Karpas-422 (cell line): Measurements from ENCODE around the gene ZCCHC17. TPM values are rescaled to one million over a fixed set of nuclear protein-coding genes. Genes with fewer than 3 reads are reported as not detected.

ENCODE experiments used
- DNase-seq: peaks from one replicate; pipeline ENCODE4 v3.0.0-alpha.2; 2015
- H2AFZ ChIP-seq: fragments of 200-600 bp; sonication (generic); 2 replicates; pipeline ENCODE4 v1.6.1; 2014; ENCODE audit warnings: antibody characterized with exemption, low read length, mixed read lengths
- H3K27ac ChIP-seq: fragments of 200-600 bp; sonication (generic); 2 replicates; pipeline ENCODE4 v1.5.1; 2014; ENCODE audit warnings: mild to moderate bottlenecking, low read length, moderate library complexity
- H3K27me3 ChIP-seq: fragments of 200-600 bp; sonication (generic); 2 replicates; pipeline ENCODE4 v1.6.1; 2014; ENCODE audit warnings: low read length, mixed read lengths
- H3K36me3 ChIP-seq: fragments of 200-600 bp; sonication (generic); 2 replicates; pipeline ENCODE4 v1.6.1; 2014; ENCODE audit warnings: low read length, mixed read lengths; ENCODE audit not compliant: insufficient read depth
- H3K4me1 ChIP-seq: fragments of 200-600 bp; sonication (generic); 2 replicates; pipeline ENCODE4 v1.6.1; 2014; ENCODE audit warnings: mild to moderate bottlenecking, low read length, mixed read lengths
- H3K4me2 ChIP-seq: fragments of 200-600 bp; sonication (generic); 2 replicates; pipeline ENCODE4 v1.6.1; 2014; ENCODE audit warnings: low read length, low read depth, mild to moderate bottlenecking; ENCODE audit not compliant: poor library complexity, severe bottlenecking
- H3K4me3 ChIP-seq: fragments of 200-600 bp; sonication (generic); 2 replicates; pipeline ENCODE4 v1.5.1; 2014; ENCODE audit warnings: mild to moderate bottlenecking, antibody characterized with exemption, low read length, mixed read lengths
- H3K79me2 ChIP-seq: fragments of 200-600 bp; sonication (generic); 2 replicates; pipeline ENCODE4 v1.6.1; 2014; ENCODE audit warnings: mild to moderate bottlenecking, low read length, mixed read lengths
- H3K9ac ChIP-seq: fragments of 200-600 bp; sonication (generic); 2 replicates; pipeline ENCODE4 v1.6.0; 2014; ENCODE audit warnings: low read length
- H3K9me2 ChIP-seq: fragments of 200-600 bp; sonication (generic), shearing (Covaris generic); replicated peaks from 2 replicates; pipeline ENCODE4 v1.6.0; 2014; ENCODE audit warnings: mild to moderate bottlenecking, low read length, moderate library complexity; ENCODE audit not compliant: insufficient read depth
- H3K9me3 ChIP-seq: fragments of 300-700, 200-600 bp; sonication (generic); 2 replicates; pipeline ENCODE4 v1.6.1; 2014; ENCODE audit warnings: low read length, mixed read lengths
- H4K20me1 ChIP-seq: fragments of 200-600 bp; sonication (generic); 2 replicates; pipeline ENCODE4 v1.6.1; 2014; ENCODE audit warnings: mild to moderate bottlenecking, antibody characterized with exemption, low read length, low read depth; ENCODE audit not compliant: insufficient read depth
- total RNA-seq: library from RNA; depleted of rRNA; stranded (reverse); fragments of >200 nt; shearing (Covaris generic); gene quantifications from 2 replicates; pipeline ENCODE4 v1.2.3, GENCODE V29; 2014; ENCODE audit warnings: low replicate concordance

ZCCHC17 gene
- total RNA-seq, 1 experiment from 2014 or later = 18.5 TPM

DNA sequence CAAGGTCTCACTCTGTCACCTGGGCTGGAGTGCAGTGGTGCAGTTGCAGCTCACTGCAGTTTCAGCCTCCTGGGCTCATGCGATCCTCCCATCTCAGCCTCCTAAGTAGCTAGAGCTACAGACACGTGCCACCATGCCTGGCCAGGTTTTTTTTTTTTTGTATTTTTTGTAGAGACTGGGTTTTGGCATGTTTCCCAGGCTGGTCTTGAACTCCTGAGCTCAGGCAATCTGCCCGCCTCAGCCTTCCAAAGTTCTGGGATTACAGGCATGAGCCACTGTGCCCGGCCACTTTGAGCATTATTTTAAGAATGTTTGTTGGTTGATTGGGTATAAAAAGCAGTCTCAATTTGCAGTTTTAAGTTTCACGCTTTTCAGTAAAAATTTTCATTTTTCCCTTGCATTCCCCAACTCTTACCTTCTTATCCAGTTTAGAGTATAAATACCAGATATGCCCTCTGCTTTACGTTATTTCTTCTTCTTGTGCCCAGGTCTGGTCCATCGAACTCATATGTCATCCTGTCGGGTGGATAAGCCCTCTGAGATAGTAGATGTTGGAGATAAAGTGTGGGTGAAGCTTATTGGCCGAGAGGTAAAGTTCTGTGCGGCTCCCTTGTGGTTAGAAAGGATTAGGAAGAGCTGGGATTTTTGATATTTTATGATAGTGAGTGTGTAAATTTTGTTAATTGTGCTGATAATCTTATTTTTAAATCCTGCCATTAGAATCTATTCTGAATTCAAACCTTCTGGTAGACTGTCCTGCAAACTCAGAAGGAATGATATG lies 40.0 kb downstream of the ZCCHC17 start:
- peaks cover 8% of the 10 kb centered on the region for H3K4me1 ChIP-seq
- no peaks in the 10 kb centered on the region for H3K9me2 ChIP-seq
- DNase-seq = no peak
- H3K9ac ChIP-seq = no peak overlapping the region
- H2AFZ ChIP-seq = no peak overlapping the region
- H3K79me2 ChIP-seq = peaks cover 11% of the 10 kb centered on the region; the same call in 1 of the 2 replicates
- no peak overlapping the region for H3K27ac ChIP-seq
- H3K9me3 ChIP-seq = no peaks in the 10 kb centered on the region
- peaks cover 7% of the 10 kb centered on the region; the same call in 1 of the 2 replicates for H3K36me3 ChIP-seq
- H3K4me2 ChIP-seq = no peak overlapping the region
- H4K20me1 ChIP-seq = no peaks in the 10 kb centered on the region
- no peaks in the 10 kb centered on the region for H3K27me3 ChIP-seq
- no peak overlapping the region for H3K4me3 ChIP-seq

DNA sequence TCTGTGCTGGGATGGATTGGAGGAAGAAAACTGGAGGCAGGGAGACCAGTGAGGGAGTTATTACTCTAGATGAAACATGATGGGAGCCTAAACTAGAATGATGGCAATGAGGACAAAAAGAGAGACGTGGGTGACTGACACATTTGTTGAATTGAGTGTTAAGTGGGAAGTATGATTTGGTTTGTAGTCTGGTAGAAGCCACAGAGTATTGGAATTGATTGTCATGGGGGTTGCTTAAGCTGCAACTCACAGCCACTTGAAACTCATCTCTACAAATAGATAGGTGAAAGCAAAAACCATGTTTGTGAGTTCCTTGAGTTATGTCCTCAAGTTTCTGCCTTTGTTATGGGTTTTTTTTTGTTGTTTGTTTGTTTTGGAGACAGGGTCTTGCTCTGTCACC lies 47.7 kb downstream of the ZCCHC17 start:
- Histone ChIP-seq H3K79me2 (no peaks in the 10 kb centered on the region), H3K4me1 (peaks cover 16% of the 10 kb centered on the region), H3K4me3 (no peak overlapping the region), H3K27ac (no peak overlapping the region), H2AFZ (no peak overlapping the region), H3K9ac (no peak overlapping the region), H3K4me2 (no peak overlapping the region), H3K9me2 (no peaks in the 10 kb centered on the region), H3K36me3 (peaks cover 9% of the 10 kb centered on the region; the same call in 1 of the 2 replicates), H4K20me1 (no peaks in the 10 kb centered on the region), H3K9me3 (no peaks in the 10 kb centered on the region), H3K27me3 (no peaks in the 10 kb centered on the region)
- DNase-seq = no peak

DNA sequence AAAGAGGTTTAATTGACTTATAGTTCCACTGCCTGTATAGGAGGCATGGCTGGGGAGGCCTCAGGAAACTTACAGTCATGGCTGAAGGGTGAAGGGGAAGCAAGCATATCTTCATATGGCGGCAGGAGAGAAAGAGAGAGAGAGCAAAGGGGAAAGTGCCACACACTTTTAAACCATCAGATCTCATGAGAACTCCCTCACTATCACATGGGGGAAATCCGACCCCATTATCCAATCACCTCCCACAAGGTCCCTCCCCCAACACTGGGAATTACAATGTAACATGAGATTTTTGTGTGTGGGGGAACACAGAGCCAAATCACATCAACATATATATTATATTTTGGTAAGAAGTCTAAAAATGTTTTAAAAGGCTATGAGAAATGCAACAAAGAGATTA lies 48.8 kb downstream of the ZCCHC17 start:
- Histone ChIP-seq H3K9ac (no peak overlapping the region), H3K36me3 (peaks cover 7% of the 10 kb centered on the region; the same call in 1 of the 2 replicates), H3K4me2 (no peak overlapping the region), H3K9me3 (no peaks in the 10 kb centered on the region), H3K27me3 (no peaks in the 10 kb centered on the region), H3K79me2 (no peaks in the 10 kb centered on the region), H2AFZ (no peak overlapping the region), H3K4me1 (peaks cover 16% of the 10 kb centered on the region), H4K20me1 (no peaks in the 10 kb centered on the region), H3K27ac (no peak overlapping the region), H3K9me2 (no peaks in the 10 kb centered on the region), H3K4me3 (no peak overlapping the region)
- DNase-seq = no peak

DNA sequence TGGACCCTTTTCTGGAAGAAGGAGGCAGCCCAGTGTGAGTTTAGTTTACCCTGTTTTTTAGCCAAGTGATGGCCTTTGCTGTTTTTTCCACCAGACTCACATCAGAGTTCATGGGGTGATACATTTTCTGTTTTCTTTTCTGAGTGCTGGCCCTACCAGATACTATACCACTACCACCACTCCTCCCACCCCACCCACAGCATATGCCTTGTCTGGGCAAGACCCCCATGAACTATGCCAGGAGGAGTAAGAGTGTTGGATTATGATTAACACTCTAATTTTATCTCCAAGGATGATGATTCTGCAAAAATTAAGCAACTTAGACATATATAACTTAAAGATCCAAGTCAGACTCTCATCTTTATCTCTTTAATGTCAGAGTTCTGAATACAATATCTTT lies 50.0 kb downstream of the ZCCHC17 start:
- Histone ChIP-seq H3K36me3 (peaks cover 7% of the 10 kb centered on the region; the same call in 1 of the 2 replicates), H3K4me3 (no peak overlapping the region), H3K4me1 (peaks cover 16% of the 10 kb centered on the region), H3K9me3 (no peaks in the 10 kb centered on the region), H2AFZ (no peak overlapping the region), H4K20me1 (no peaks in the 10 kb centered on the region), H3K79me2 (no peaks in the 10 kb centered on the region), H3K9me2 (no peaks in the 10 kb centered on the region), H3K27ac (no peak overlapping the region), H3K27me3 (no peaks in the 10 kb centered on the region), H3K9ac (no peak overlapping the region), H3K4me2 (no peak overlapping the region)
- no peak for DNase-seq

DNA sequence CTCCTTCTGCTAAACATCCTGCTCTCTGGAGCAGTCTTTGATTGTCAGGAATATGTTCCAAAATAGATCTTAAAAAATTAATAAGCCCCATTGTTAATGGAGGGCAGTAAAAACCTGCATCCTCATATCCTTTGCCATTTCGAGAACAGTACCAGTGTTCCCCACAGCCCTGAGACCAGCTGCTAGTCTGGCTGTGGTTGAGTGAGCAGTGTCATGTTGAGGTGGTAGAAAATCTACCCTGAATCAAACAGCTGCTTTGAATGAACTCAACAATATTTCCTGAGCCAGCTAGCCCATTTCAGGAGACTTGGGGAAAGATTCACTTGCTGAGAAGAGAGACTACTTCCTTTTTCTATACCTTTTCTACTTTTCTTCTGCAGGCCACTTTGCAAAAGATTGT lies 51.6 kb downstream of the ZCCHC17 start:
- Histone ChIP-seq H4K20me1 (no peaks in the 10 kb centered on the region), H2AFZ (no peak overlapping the region), H3K4me3 (no peak overlapping the region), H3K9me2 (no peaks in the 10 kb centered on the region), H3K4me1 (peaks cover 20% of the 10 kb centered on the region), H3K9me3 (no peaks in the 10 kb centered on the region), H3K9ac (peak overlapping the region; percentile 1; the same call in 1 of the 2 replicates), H3K27me3 (no peaks in the 10 kb centered on the region), H3K27ac (peak overlapping the region; percentile 39), H3K79me2 (no peaks in the 10 kb centered on the region), H3K36me3 (peaks cover 10% of the 10 kb centered on the region; the same call in 1 of the 2 replicates), H3K4me2 (no peak overlapping the region)
- peak; percentile 45 for DNase-seq

DNA sequence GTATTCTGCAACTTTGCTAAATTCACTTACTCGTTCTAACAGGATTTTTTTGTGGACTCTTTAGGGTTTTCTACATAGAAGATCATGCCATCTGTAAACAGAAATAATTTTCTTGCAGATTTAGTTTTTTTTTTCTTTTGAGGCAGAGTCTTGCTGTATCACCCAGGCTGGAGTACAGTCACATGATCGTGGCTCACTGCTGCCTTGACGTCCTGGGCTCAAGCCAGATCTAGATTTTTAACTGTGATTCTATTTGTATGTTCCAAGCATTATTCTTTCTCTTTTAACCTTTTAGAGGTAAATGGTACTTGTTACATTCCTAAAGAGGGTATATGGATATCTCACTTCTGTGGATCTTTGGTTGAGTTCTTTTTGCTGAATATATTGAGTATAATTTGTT lies 57.5 kb downstream of the ZCCHC17 start:
- peaks cover 10% of the 10 kb centered on the region; the same call in 1 of the 2 replicates for H3K36me3 ChIP-seq
- no peaks in the 10 kb centered on the region for H4K20me1 ChIP-seq
- no peak overlapping the region for H3K4me2 ChIP-seq
- 0 out of 2 replicates have a peak, but pooled peaks cover 6% of the 10 kb centered on the region for H3K79me2 ChIP-seq
- H3K9me2 ChIP-seq = no peaks in the 10 kb centered on the region
- H2AFZ ChIP-seq = no peak overlapping the region
- H3K4me3 ChIP-seq = no peak overlapping the region
- no peaks in the 10 kb centered on the region for H3K27me3 ChIP-seq
- DNase-seq = no peak
- no peak overlapping the region for H3K9ac ChIP-seq
- H3K4me1 ChIP-seq = peaks cover 4% of the 10 kb centered on the region; the same call in 1 of the 2 replicates
- H3K27ac ChIP-seq = no peak overlapping the region
- no peaks in the 10 kb centered on the region for H3K9me3 ChIP-seq

DNA sequence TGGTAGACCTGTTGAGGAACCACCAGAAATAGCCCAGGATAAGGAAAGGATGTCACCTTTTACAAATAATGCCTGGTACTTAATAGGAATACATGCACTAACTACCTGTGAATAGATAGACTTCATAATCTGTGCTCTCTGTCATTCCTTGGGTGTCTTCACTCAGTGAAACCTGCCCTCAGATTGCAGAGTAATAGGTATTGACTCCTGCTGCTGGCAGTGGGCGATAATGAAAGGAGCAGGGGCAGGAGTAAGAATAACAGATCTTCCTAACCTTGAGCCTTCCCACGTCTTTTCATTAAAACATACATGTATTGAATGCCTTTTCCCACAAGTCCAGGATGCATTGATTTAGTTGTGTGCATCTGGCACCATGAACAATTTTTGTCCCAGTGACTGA lies 59.6 kb downstream of the ZCCHC17 start:
- H4K20me1 ChIP-seq = no peaks in the 10 kb centered on the region
- no peaks in the 10 kb centered on the region for H3K27me3 ChIP-seq
- peaks cover 10% of the 10 kb centered on the region; the same call in 1 of the 2 replicates for H3K36me3 ChIP-seq
- no peaks in the 10 kb centered on the region for H3K9me3 ChIP-seq
- H3K4me2 ChIP-seq = no peak overlapping the region
- no peak overlapping the region for H3K27ac ChIP-seq
- H3K9me2 ChIP-seq = no peaks in the 10 kb centered on the region
- H2AFZ ChIP-seq = no peak overlapping the region
- no peak for DNase-seq
- H3K79me2 ChIP-seq = 0 out of 2 replicates have a peak, but pooled peaks cover 6% of the 10 kb centered on the region
- H3K4me1 ChIP-seq = peaks cover 4% of the 10 kb centered on the region; the same call in 1 of the 2 replicates
- no peak overlapping the region for H3K9ac ChIP-seq
- H3K4me3 ChIP-seq = no peak overlapping the region

DNA sequence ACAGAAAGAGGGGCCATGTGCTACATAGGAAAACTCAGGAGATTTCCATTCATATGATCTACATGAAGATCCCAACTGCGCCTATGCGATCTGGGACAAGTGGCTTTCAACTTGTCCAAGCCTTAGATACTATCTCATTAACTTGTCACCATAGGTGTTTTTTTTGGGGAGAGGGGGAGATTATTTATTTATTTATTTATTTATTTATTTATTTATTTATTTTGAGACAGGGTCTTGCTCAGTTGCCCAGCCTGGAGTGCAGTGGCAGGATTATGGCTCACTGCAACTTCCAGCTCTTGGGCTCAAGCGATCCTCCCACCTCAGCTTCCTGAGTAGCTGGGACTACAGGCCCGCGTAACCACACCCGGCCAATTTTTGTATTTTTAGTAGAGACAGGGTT lies 64.8 kb downstream of the ZCCHC17 start:
- Histone ChIP-seq H4K20me1 (no peaks in the 10 kb centered on the region), H3K9ac (no peak overlapping the region), H3K9me2 (no peaks in the 10 kb centered on the region), H2AFZ (no peak overlapping the region), H3K4me2 (no peak overlapping the region), H3K4me3 (no peak overlapping the region), H3K36me3 (peaks cover 4% of the 10 kb centered on the region; the same call in 1 of the 2 replicates), H3K27me3 (no peaks in the 10 kb centered on the region), H3K27ac (no peak overlapping the region), H3K79me2 (no peaks in the 10 kb centered on the region), H3K9me3 (no peaks in the 10 kb centered on the region), H3K4me1 (no peaks in the 10 kb centered on the region)
- DNase-seq = no peak
